Measurements from ENCODE around the gene PPP1R37.

The PPP1R37 gene

GRCh38 chr19:45140533-45140932 lies 47.6 kb downstream of the PPP1R37 start (continued):
- TF ChIP-seq, protein P1, sequence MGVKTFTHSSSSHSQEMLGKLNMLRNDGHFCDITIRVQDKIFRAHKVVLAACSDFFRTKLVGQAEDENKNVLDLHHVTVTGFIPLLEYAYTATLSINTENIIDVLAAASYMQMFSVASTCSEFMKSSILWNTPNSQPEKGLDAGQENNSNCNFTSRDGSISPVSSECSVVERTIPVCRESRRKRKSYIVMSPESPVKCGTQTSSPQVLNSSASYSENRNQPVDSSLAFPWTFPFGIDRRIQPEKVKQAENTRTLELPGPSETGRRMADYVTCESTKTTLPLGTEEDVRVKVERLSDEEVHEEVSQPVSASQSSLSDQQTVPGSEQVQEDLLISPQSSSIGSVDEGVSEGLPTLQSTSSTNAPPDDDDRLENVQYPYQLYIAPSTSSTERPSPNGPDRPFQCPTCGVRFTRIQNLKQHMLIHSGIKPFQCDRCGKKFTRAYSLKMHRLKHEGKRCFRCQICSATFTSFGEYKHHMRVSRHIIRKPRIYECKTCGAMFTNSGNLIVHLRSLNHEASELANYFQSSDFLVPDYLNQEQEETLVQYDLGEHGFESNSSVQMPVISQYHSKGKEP (tag by site-specific recombination; IDR thresholded peaks at IDR 0.05): no peak
- TF ChIP-seq ZNF146 (tag by site-specific recombination; IDR thresholded peaks at IDR 0.05): no peak
- no peak for TF ChIP-seq ZNF624 (tag by site-specific recombination; IDR thresholded peaks at IDR 0.05)
- no peak for TF ChIP-seq ZNF155 (tag by site-specific recombination; IDR thresholded peaks at IDR 0.05)
- TF ChIP-seq ZNF2 (tag by site-specific recombination; IDR thresholded peaks at IDR 0.05): no peak
- no peak for TF ChIP-seq ZNF24 (tag by site-specific recombination; IDR thresholded peaks at IDR 0.05)
- no peak for TF ChIP-seq ZBTB20 (tag by site-specific recombination; IDR thresholded peaks at IDR 0.05)
- TF ChIP-seq ZNF777 (tag by site-specific recombination; IDR thresholded peaks at IDR 0.05; ENCODE audit: borderline replicate concordance): no peak
- TF ChIP-seq ZNF555 (tag by site-specific recombination; conservative IDR thresholded peaks at IDR 0.05): no peak
- TF ChIP-seq, protein P2, sequence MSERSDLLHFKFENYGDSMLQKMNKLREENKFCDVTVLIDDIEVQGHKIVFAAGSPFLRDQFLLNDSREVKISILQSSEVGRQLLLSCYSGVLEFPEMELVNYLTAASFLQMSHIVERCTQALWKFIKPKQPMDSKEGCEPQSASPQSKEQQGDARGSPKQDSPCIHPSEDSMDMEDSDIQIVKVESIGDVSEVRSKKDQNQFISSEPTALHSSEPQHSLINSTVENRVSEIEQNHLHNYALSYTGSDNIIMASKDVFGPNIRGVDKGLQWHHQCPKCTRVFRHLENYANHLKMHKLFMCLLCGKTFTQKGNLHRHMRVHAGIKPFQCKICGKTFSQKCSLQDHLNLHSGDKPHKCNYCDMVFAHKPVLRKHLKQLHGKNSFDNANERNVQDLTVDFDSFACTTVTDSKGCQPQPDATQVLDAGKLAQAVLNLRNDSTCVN (tag by site-specific recombination; optimal IDR thresholded peaks at IDR 0.05): no peak
- TF ChIP-seq, protein P3, sequence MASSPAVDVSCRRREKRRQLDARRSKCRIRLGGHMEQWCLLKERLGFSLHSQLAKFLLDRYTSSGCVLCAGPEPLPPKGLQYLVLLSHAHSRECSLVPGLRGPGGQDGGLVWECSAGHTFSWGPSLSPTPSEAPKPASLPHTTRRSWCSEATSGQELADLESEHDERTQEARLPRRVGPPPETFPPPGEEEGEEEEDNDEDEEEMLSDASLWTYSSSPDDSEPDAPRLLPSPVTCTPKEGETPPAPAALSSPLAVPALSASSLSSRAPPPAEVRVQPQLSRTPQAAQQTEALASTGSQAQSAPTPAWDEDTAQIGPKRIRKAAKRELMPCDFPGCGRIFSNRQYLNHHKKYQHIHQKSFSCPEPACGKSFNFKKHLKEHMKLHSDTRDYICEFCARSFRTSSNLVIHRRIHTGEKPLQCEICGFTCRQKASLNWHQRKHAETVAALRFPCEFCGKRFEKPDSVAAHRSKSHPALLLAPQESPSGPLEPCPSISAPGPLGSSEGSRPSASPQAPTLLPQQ (tag by site-specific recombination; IDR thresholded peaks at IDR 0.05): no peak
- TF ChIP-seq ZNF639 (tag by site-specific recombination; IDR thresholded peaks at IDR 0.05): no peak

DNA sequence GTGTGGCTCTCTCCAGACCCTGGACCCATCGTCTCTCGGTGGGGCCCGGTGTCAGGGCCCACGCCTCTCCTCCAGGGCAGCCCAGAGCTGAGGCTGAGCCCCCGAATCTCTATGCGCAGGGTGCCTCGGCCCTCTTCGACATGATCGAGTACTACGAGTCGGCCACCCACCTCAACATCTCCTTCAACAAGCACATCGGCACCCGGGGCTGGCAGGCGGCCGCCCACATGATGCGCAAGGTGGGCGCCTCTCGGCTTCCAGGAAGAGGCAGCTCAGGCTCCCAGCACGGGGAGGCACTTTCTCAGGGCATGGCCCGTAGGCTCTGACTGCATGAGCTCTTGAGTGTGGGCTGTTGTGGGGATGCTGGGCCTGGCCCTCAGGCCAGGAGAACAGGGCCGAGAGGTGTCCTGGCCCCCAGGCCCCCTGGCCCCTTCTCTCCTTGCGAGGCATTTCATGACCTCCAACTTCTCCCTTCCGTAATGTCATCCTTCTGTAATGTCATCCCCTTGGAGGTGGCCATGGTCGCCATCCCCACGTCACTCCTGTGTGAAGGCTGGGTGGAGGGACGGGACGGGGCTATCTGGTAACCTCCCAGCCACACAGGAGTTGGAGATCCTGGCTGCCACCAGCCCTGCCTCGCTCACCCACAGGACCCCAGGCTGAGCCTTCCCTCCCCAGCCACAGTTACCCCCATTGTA lies 48.4 kb downstream of the PPP1R37 start:
- H3K9me3 ChIP-seq (ENCODE audit: control insufficient read depth, insufficient read depth, low read depth, low read length): no peaks in the 10 kb centered on the region
- peaks cover 0 to 39% of the 10 kb centered on the region in 2 experiments; a peak in 2 of 3 replicates for H3K36me3 ChIP-seq (ENCODE audit: control insufficient read depth in 2 of 2, insufficient read depth in 1 of 2, low read length in 2 of 2)
- peaks cover 5% of the 10 kb centered on the region; the same call in 1 of the 2 replicates for H3K4me1 ChIP-seq (ENCODE audit: control insufficient read depth, insufficient read depth, low read length)
- POLR2A ChIA-PET: no interaction called here
- TF ChIP-seq RBAK (tag by site-specific recombination; IDR thresholded peaks at IDR 0.05) (no peak), ZFP69B (tag by site-specific recombination; IDR thresholded peaks at IDR 0.05) (peak; percentile 28; the same call in 1 of the 2 replicates), EGR2 (tag by site-specific recombination; IDR thresholded peaks at IDR 0.05; ENCODE audit: low read depth) (peak; percentile 37; the same call in 1 of the 2 replicates), ZNF837 (tag by site-specific recombination; IDR thresholded peaks at IDR 0.05) (no peak), ZBTB10 (tag by site-specific recombination; IDR thresholded peaks at IDR 0.05) (no peak), ZNF292 (tag by site-specific recombination; IDR thresholded peaks at IDR 0.05; ENCODE audit: borderline replicate concordance, low read depth) (no peak)
- CTCF ChIA-PET: interaction anchor here (0.6 kb wide), 1 partner anchor 338 kb away, joined by 3 read pairs; no protein-coding TSS in a partner anchor
- no peak overlapping the region for H3K4me3 ChIP-seq (ENCODE audit: low read depth, low read length)
- H3K27ac ChIP-seq (ENCODE audit: extremely low read depth, low read depth, low read length): no peak overlapping the region

All from HEK293 (cell line).